SKM-1 treated with dmso at 0.1 percent for 144 hours (cell line): ENCODE data around the gene PLPP1.

Source experiments
- DNase-seq: peaks from one replicate; lab custom pipeline; 2025; ENCODE audit not compliant: unreplicated experiment; lab: John Stamatoyannopoulos, UW

Gene PLPP1

DNA sequence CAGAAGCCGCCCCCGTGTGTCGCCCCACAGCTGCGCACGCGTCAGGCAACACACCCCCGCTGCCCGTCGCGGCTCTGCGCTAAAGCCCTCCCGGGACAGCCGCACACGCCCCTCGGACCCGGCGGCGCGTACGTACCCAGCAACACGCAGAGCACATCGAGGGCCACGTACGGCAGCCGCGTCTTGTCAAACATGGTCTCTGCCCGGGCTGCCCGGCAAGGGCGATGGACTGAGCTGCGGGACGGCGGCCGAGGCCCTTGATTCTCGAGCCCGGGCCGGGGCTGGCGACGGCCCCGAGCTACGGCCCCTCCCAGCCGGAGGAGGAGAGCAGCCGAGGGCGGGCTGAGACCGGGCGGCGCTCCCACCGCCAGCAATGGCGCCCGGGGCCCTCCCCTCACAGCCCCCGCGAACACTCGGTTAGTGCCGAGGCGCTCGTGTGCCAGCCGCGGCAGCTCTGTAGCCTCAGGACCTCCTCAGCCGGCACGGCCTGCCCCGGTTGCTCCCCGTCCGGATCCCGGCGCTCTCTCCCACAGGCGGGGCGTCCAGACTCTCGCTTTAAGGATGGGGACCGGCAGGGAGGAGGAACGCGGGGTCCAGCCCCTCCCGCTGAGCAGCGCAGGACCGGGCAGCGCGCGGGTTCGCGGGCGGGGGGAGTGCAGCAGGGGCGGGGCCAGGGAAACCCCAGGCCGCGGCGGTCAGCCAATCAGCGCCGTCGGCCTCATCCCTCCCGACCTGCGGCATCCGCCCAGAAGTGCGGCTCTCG, at the start of gene PLPP1:
TSS of gene PLPP1 (minus strand) at position 529 of the 763 bp plus-strand sequence. CDS start at position 194, 335 bp downstream.
- DNase-seq = peak; percentile 63

DNA sequence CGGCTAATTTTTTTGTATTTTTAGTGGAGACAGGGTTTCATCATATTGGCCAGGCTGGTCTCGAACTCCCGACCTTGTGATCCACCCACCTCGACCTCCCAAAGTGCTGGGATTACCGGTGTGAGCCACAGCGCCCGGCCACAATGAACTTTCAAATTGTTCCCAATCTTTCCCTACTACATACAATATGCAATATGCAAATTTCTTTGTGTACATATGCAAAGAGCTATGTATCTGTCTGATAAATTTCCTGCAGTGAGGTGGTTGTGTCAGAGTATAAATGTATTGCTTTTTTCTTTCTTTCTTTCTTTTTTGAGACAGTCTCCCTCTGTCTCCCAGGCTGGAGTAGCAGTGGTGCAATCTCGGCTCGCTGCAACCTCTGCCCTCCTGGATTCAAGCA, 48.8 kb upstream of the PLPP1 start:
- DNase-seq = no peak

DNA sequence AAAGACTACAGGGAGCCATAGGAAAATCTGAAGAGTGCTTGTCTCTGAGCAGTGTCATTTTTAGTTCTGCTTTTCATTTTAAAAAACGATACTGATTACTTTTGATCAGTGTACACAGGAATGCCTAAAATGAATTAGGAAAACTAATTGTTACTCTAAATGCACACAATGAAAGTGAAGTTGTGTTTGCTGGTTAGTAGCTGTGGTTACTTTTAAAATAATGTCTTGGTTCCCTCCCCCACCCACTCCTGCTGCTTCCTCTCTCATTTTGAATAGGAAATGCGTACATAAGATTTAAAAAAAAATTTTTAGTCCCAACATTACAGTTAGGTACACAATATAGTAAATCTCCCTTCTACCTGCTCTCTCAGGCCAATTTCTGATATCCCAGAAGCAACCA, 47.5 kb upstream of the PLPP1 start:
- DNase-seq = no peak

DNA sequence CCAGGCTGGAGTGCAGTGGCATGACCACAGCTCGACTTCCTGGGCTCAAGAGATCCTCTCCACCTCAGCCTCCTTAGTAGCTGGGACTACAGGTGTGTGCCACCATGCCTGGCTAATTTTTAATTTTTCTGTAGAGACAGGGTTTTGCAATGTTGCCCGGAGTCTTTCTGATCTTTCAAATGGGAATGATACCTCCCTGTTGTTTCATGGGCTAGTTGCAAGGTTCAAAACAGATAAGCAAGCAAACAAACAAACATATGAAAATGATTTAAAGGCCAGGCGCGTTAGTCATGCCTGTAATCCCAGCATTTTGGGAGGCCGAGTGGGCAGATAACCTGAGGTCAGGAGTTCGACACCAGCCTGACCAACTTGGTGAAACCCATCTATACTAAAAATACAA, 45.3 kb upstream of the PLPP1 start:
- DNase-seq = no peak

DNA sequence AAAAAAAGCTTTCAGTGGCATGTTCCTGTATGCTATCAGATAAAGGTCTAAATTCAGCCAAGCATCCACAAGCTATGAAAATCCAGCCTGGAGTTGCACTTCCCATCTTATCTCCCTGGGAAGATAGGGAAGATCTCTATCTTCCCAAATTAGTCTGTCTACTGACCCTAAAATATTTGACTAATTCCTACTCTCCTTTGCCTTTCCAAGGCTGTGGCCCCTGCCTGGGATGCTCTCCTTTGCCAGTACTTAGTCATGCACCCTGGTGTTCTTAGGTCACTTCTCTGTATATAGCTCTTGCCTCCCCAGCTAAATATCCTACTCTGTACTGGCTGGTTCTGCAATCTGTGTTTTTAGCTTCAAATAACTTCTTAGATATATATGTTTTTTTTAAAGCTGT, 44.0 kb upstream of the PLPP1 start:
- DNase-seq = no peak

DNA sequence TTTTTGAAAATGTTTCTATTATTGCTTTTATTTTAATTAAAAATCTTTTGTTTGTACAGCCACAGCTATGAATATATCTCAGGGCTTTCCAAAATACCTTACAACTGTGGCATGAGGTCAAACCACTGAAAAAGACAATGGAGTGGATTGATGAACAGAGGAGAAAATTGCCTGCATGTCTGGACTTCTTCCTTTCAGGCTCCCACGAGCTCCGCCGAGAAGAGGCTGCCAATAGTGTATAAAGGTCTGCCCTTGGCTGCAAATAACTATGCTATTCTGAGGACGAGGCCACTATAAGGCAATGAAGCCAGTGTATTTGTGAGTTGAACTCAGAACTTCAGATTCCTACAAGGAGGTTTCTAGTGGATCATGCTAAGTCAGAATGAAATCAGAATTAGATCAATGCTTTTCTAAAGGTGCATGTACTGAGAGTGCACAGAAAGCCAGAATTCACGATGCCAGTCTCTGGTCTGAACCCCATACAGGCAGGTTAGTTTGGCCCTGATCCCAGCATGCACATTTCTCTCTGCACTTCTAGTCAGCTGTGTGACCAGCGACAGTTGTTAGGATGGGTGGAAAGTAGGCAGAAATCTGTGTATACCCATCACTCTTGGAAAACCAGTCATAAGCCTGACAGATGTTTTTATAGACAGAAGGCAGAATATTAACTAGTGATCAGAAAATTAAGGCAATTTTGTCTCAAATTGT, 42.7 kb upstream of the PLPP1 start:
- DNase-seq = no peak

DNA sequence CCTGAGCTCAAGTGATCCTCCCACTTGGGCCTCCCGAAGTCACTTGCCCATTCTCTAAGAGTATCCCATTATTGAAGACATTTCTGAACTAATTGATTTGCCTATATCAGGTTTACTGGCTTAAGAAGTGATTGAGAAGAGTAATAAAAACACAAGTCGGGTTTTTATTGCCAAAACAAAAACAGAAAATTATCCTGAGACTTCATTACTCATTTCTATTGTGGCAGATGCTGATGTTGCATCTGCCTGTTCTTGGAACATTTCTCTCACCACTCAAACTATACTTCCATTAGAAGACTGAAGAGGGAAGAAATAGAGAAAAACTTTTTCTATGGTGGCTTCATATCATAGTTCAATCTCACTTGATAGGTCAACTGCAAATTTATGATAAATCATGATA, 41.9 kb upstream of the PLPP1 start:
- DNase-seq = no peak

DNA sequence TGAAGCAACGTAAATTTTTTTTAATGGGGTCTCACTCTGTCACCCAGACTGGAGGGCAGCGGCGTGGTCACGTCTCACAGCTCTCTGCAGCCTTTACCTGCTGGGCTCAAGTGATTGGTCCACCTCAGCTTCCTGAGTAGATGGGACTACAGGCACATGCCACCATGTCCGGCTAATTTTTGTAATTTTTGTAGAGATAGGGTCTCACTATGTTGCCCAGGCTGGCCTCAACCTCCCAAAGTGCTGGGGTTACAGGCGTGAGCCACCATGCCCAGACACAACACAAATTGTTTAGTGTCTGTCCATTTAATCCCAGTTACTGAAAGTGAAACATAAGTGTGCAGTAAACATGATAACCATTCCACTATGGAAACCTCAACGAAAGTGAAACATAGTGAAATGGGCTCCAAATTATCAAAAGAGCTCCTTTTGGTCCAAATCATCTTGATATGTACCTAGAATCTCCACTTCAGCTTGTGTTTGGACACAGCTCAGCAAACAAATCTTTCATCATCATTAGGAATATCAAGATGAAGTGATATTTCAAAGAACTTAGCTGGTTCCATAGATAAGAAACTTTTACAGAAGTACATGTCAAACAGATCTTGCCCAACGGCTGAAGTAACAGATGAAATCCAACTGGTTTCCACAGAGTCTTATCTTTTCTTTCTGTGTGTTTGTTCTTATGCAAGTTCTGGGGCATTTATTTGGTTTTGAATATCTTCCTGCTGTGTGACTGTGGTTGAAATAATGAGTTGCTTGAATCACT, 41.2 kb upstream of the PLPP1 start:
- DNase-seq = peak; percentile 86

DNA sequence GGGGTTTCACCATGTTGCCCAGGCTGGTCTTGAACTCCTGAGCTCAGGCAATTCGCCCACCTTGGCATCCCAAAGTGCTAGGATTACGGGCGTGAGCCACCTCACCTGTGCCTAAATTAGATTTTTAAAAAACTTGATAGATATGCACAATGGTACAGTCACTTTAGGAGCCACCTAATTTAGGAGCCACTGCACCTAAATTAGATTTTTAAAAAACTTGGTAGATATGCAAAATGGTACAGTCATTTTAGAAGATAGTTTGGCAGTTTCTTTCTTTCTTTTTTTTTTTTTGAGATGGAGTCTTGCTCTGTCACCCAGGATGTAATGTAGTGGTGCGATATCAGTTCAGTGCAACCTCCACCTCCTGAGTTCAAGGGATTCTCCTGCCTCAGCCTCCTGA, 37.8 kb upstream of the PLPP1 start:
- DNase-seq = no peak

DNA sequence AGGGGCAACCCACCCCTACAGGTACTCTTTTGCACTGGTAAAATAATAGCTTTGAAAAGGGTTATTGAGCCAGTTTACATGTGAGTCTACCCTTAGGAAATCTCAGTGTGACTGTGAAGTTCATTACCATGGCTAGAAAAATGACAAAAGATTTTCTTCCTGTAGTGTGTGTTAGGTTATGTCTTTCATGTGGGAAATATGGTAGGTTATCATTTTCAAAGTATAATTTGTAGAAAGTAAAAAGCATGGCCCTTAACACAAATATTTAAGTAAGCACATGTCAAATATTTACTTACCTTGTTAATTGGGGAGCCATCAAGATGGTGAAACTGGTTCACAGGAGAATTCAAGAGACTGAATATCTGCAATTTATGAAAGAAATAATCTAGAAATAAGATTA, 37.3 kb upstream of the PLPP1 start:
- no peak for DNase-seq

DNA sequence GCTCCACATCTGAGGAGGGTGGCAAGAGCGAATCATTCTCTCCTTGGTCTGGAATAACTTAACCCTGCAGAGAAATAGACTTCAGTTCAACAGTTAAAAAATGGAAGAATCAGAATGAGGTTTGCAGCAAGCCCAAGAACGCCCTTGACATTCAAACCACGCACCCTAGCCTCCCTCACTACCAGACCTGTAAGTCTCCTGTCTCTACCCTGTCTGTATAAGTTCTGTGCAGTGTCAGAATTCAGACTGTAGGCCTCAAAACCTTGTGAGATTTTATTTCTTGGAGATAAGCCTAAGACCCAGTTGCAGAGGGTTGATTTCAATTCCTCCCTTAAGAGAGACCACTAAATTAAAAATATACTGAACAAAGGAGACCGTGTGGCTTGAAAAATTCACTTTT, 35.8 kb upstream of the PLPP1 start:
- no peak for DNase-seq

DNA sequence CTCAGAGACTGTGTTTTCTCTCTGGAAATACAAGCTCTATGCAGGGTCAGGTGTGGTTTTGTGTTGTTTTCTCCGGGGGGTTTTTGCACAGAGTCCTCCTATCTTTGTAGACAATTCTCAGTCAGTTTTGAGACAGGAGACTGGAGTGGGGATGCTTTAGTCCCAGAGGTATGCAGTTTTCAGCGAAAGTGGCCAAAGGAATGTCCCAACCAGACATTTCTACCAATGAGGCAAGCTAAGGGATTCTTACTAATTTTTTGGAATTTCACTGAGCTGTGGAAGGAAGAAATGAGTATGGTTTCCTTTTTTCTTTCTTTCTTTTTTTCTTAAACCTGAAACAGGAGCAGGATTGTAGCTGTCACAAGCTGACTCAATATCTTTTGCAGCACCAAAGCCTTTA, 35.3 kb upstream of the PLPP1 start:
- no peak for DNase-seq

DNA sequence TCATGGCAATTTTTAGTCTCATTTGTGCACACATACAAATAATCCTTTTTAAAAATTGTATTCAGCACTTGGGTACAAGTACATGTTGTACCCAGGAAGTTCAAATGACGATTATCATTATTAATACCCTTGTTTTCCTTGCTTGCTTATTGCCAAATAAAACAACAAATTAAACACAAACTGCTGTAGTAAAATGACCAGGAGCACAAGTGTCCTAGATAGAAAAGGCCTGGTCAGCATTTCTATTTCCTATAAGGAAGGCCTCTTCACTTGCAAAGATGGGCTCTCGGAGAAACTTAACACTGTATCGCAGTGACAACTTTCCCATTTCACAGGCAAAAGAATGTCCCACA, 34.7 kb upstream of the PLPP1 start:
- no peak for DNase-seq

DNA sequence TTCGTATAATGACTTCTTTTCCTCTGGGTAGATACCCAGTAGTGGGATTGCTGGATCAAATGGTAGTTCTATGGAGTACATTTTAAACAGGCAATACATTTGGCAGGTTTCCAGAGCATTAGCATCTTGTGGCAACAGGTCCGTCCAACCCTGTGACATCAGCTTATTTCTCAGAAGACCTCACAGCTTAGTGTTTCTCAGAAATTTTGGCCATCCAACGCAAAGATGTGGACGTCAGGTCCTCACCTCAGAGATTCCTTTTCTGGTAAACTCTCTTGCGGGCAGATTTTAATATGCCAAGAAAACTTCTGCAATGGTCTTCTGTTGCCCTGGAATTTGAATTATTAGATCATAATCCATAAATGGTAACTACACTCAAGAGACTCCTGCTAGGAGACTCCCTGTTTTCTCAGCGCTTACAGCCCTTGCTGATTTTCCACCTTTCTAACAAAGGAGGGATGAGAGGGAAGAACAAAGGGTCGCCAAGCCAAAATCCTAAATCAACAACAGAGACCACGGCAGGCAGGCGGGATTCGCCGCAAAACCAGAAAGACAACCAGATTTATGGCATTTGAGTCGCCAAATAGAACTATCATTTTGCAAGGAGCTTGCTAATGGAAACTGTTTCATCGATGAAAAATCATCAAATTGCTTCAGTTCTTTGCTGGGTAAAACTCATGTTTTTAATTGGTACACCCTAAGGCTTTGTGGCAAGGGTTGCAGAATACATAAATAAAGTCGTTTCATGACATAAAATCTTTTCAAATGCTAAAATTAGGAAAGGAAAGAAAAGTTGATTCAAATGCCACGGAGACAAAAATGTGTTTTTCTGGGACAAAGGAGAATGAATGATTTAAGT, 34.1 kb upstream of the PLPP1 start:
- DNase-seq = no peak

DNA sequence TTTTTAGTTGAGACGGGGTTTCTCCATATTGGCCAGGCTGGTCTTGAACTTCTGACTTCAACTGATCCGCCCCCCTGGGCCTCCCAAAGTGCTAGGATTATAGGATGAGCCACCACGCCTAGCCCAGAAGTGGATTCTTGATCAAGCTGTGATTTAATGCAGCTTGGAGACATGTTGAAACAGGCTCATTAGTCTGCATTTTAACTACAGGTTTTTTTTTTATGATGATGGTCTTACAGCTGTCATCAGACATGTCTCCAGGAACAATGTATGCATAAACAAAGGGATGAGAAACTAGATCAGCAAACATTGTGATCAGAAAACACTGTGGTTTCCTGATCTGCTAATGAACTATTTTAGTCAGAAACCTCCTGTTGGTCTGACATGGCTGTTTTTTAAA, 30.0 kb upstream of the PLPP1 start:
- DNase-seq = no peak

DNA sequence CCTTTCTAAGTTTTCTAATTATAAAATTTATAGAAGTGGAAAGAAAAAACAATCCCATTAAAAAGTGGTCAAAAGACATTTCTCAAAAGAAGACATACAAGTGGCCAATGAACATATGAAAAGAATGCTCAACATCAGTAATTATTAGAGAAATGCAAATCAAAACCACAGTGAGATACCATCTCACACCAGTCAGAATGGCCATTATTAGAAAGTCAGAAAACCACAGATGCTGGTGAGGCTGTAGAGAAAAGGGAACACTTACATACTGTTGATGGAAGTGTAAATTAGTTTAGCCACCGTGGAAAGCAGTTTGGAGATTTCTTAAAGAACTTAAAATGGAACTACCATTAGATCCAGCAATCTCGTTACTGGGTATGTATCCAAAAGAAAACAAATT, 23.7 kb upstream of the PLPP1 start:
- no peak for DNase-seq

DNA sequence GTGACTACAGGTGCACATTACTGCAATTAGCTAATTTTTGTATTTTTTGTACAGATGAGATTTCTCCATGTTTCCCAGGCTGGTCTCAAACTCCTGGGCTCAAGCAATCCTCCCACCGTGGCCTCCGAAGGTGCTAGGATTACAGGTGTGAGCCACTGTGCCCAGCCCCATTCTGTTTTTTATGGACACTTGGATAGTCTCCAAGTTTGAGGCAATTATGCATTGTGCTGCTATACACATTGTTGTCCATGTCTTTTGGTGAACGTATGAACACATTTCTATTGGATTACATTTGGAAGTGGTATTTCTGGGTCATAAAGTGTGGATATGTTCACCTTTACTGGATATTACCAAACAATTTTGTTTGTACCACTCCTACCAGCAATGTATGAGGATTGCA, 22.4 kb upstream of the PLPP1 start:
- DNase-seq = no peak

DNA sequence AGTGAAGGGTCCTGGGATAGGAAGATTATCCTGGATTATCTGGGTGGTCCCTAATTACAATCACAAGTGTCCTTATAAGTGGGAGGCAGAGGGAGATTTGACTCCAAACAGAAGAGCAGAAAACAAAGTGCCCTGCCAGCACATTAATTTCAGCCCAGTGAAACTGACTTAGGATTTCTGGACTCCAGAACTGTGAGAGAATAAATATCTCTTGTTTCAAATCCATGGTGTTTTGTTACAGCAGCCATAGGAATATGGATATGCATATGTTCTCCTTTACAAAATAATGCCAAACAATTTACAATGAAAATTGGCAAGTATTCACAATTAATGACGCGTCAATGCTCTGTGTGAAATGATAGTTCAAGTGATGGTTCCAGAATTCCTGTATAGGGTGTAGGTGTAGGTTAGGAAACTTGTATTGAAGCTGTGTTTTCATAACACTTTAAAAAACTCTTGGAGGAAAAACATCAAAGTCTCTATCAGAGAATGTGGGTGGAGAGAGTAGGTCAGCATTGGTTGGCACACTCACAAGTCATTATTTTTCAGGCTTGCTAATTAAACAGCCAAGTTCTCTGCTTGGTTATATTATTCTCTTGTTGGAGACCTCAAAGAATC, 19.9 kb upstream of the PLPP1 start:
- DNase-seq = no peak

DNA sequence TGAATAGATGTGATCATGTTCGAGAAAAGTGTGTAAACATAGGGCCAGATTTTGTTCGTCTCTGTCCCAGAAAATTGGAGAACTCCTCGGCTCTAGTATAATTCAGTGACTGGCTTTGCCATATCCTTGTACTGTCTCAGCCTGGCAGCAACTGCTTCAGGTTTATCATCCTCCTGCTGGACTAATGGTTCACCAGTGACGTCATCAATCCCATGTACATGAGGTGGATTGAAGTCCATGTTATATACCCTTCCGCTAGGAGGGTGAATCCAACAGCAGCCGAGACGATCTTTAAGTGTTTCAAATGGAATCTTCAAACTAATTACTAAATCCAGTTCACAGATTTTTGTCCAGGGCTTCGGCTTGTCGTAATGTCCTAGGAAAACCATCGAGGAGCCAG, 17.1 kb upstream of the PLPP1 start:
- DNase-seq = no peak

DNA sequence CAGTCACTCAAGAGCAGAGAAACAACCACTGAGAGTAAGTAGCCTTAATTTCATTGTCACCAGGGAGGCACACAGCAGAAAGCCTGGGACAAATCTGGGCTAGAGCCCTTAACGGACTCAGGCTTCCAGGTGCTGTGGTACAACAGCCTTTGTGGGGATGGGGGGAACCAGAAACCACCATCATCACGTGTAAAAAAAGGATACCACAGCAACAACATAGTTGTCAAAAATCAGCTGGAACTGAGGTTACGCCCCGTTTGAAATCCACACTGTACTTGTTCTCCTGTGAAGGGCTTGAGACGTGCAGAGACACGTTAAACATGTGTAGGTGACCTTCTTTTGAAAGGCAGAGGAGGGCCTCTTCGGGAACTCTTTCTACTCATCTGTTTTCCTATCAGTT, 16.6 kb upstream of the PLPP1 start:
- DNase-seq = no peak

DNA sequence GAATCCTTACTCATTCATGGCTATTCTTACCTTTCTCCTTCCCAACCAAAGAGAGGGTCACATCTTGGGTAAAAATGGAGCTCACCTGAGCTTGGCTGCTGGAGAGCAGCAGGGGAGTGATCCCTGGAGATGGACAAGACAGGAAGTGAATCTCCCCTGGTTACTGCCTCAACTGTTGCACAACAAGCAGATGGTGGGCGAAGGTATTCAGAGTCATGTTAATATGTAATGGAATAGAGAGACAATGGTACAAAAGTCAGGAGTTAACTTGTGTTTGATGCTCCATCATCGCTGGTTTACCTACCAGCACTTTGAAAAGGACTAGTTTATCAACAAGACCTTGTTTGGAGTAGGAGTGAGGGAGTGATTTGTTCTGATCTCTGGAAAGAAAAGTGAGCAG, 13.0 kb upstream of the PLPP1 start:
- DNase-seq = no peak
